IMR-90 (cell line): ENCODE measurements around the gene ZNF136. TPM values are rescaled to one million over a fixed set of nuclear protein-coding genes. Genes with fewer than 3 reads are reported as not detected.

ENCODE experiments used
- ATAC-seq: fragments of 200-7000 bp; cut with Tn5 transposase; 2 replicates; pipeline ENCODE4 v1.9.1; 2020; ENCODE audit warnings: low read depth, mild to moderate bottlenecking, moderate library complexity
- BruUV-seq: library from RNA; stranded (reverse); fragments of 400-500 nt; replicated peaks from 2 replicates; lab custom pipeline; 2021; lab: Mats Ljungman, UMichigan
- CTCF ChIA-PET: fragments of 300-600 bp; formaldehyde crosslinking; extraction: SDS; loops from one replicate; lab custom pipeline; 2021; ENCODE audit warnings: antibody characterized with exemption; lab: Yijun Ruan, JAX
- POLR2A ChIA-PET: fragments of 300-600 bp; sonication (Branson Sonifier 250); formaldehyde crosslinking; loops from one replicate; lab custom pipeline; 2022; ENCODE audit warnings: antibody characterized with exemption; ENCODE audit not compliant: unreplicated experiment; lab: Charles Lee
- DNase-seq: peaks from one replicate; pipeline ENCODE4 v3.0.0; 2013
- H2AFZ ChIP-seq: replicated peaks from 2 replicates; pipeline ENCODE3; 2013; ENCODE audit warnings: low read length, mild to moderate bottlenecking; ENCODE audit not compliant: poor library complexity
- H2AK5ac ChIP-seq: 2 replicates; pipeline ENCODE4 v1.6.1; 2013; ENCODE audit warnings: low read depth, low read length, inconsistent platforms
- H2AK9ac ChIP-seq: replicated peaks from 2 replicates; pipeline ENCODE3; 2013; ENCODE audit warnings: mild to moderate bottlenecking, low read depth, low read length, moderate library complexity; ENCODE audit not compliant: poor library complexity
- H2BK120ac ChIP-seq: 2 replicates; pipeline ENCODE4 v1.6.1; 2013; ENCODE audit warnings: low read depth, low read length, inconsistent platforms
- H2BK15ac ChIP-seq: 3 replicates; pipeline ENCODE4 v1.6.1; 2013; ENCODE audit warnings: low read depth, low read length, inconsistent platforms
- H2BK20ac ChIP-seq: 2 replicates; pipeline ENCODE4 v1.6.1; 2013; ENCODE audit warnings: low read depth, mild to moderate bottlenecking, inconsistent platforms, low read length, moderate library complexity
- H2BK5ac ChIP-seq: 2 replicates; pipeline ENCODE4 v1.6.1; 2013; ENCODE audit warnings: mild to moderate bottlenecking, low read depth, low read length, inconsistent platforms; ENCODE audit not compliant: poor library complexity, severe bottlenecking
- H3K14ac ChIP-seq: replicated peaks from 2 replicates; pipeline ENCODE4 v1.6.1; 2013; ENCODE audit warnings: low read depth, low read length, inconsistent platforms
- H3K18ac ChIP-seq: 2 replicates; pipeline ENCODE4 v1.6.1; 2013; ENCODE audit warnings: low read depth, low read length, control low read depth
- H3K23ac ChIP-seq: 2 replicates; pipeline ENCODE4 v1.6.1; 2013; ENCODE audit warnings: low read depth, low read length, inconsistent platforms
- H3K27ac ChIP-seq: 2 replicates; pipeline ENCODE4 v1.5.1; 2013; ENCODE audit warnings: mild to moderate bottlenecking, control low read depth, low read length; ENCODE audit not compliant: insufficient read depth
- H3K27me3 ChIP-seq: 2 replicates; pipeline ENCODE4 v1.6.1; 2013; ENCODE audit warnings: low read length; ENCODE audit not compliant: control insufficient read depth, insufficient read depth
- H3K36me3 ChIP-seq: 2 replicates; pipeline ENCODE4 v1.6.1; 2013; ENCODE audit warnings: low read length, mixed read lengths; ENCODE audit not compliant: control insufficient read depth, insufficient read depth
- H3K4ac ChIP-seq: 2 replicates; pipeline ENCODE4 v1.6.1; 2013; ENCODE audit warnings: low read depth, low read length, inconsistent platforms
- H3K4me1 ChIP-seq: 2 replicates; pipeline ENCODE4 v1.6.1; 2013; ENCODE audit warnings: low read length, mixed read lengths; ENCODE audit not compliant: control insufficient read depth, insufficient read depth
- H3K4me2 ChIP-seq: 2 replicates; pipeline ENCODE4 v1.6.1; 2013; ENCODE audit warnings: low read depth, mild to moderate bottlenecking, control low read depth, low read length, moderate library complexity
- H3K4me3 ChIP-seq: 2 replicates; pipeline ENCODE4 v1.5.1; 2013; ENCODE audit warnings: low read depth, mild to moderate bottlenecking, control low read depth, low read length, moderate library complexity; ENCODE audit not compliant: insufficient read depth
- H3K56ac ChIP-seq: 2 replicates; pipeline ENCODE4 v1.6.1; 2013; ENCODE audit warnings: low read length, inconsistent platforms; ENCODE audit not compliant: insufficient read depth; ENCODE audit errors: extremely low read depth
- H3K79me1 ChIP-seq, 2 experiments: 2 replicates each; pipeline ENCODE4 v1.6.1; 2013; ENCODE audit warnings: low read length in 2 of 2, inconsistent platforms in 1 of 2, low read depth in 1 of 2
- H3K9ac ChIP-seq: 2 replicates; pipeline ENCODE4 v1.6.1; 2013; ENCODE audit warnings: low read depth, low read length, control low read depth
- H3K9me1 ChIP-seq: 2 replicates; pipeline ENCODE4 v1.6.1; 2013; ENCODE audit warnings: low read length, inconsistent platforms; ENCODE audit not compliant: insufficient read depth
- H3K9me3 ChIP-seq: 2 replicates; pipeline ENCODE4 v1.6.1; 2013; ENCODE audit warnings: low read length; ENCODE audit not compliant: control insufficient read depth, insufficient read depth
- H4K20me1 ChIP-seq: 2 replicates; pipeline ENCODE4 v1.6.1; 2013; ENCODE audit warnings: low read length, inconsistent platforms; ENCODE audit not compliant: insufficient read depth
- H4K5ac ChIP-seq: 2 replicates; pipeline ENCODE4 v1.6.1; 2013; ENCODE audit warnings: mild to moderate bottlenecking, low read depth, low read length, control low read depth
- H4K8ac ChIP-seq, 2 experiments: 2 replicates each; pipeline ENCODE4 v1.6.1; 2013; ENCODE audit warnings: low read depth in 2 of 2, low read length in 2 of 2, control low read depth in 1 of 2, inconsistent platforms in 1 of 2
- H4K91ac ChIP-seq: 2 replicates; pipeline ENCODE4 v1.6.1; 2013; ENCODE audit warnings: low read depth, low read length, inconsistent platforms; ENCODE audit not compliant: insufficient read depth
- CEBPB ChIP-seq: IDR thresholded peaks from 2 replicates; pipeline ENCODE4 v1.6.1; 2012; ENCODE audit warnings: low read depth, low read length, improper control_type of control experiment
- FOS ChIP-seq: fragments of 150-350 bp; IDR thresholded peaks from 2 replicates; pipeline ENCODE4 v1.6.1; 2016; ENCODE audit warnings: low read depth, low read length
- MAFK ChIP-seq: IDR thresholded peaks from 2 replicates; pipeline ENCODE4 v1.6.1; 2012; ENCODE audit warnings: low read depth, low read length, improper control_type of control experiment
- MAZ ChIP-seq: IDR thresholded peaks from 2 replicates; pipeline ENCODE4 v1.6.1; 2012; ENCODE audit warnings: low read depth, mild to moderate bottlenecking, low read length, improper control_type of control experiment, moderate library complexity, borderline replicate concordance
- MXI1 ChIP-seq: IDR thresholded peaks from 2 replicates; pipeline ENCODE4 v1.6.1; 2012; ENCODE audit warnings: low read depth, mild to moderate bottlenecking, low read length, moderate library complexity, borderline replicate concordance
- NFE2L2 ChIP-seq: fragments of 150-350 bp; IDR thresholded peaks from 2 replicates; pipeline ENCODE4 v1.6.1; 2016; ENCODE audit warnings: low read depth, mild to moderate bottlenecking, low read length
- POLR2A ChIP-seq: IDR thresholded peaks from 2 replicates; pipeline ENCODE4 v1.6.1; 2012; ENCODE audit warnings: mild to moderate bottlenecking, low read depth, low read length
- RAD21 ChIP-seq: IDR thresholded peaks from 2 replicates; pipeline ENCODE4 v1.6.1; 2012; ENCODE audit warnings: low read length, improper control_type of control experiment
- RCOR1 ChIP-seq: IDR thresholded peaks from 2 replicates; pipeline ENCODE4 v1.6.1; 2012; ENCODE audit warnings: mild to moderate bottlenecking, low read length, improper control_type of control experiment; ENCODE audit not compliant: insufficient replicate concordance
- RFX5 ChIP-seq: IDR thresholded peaks from 2 replicates; pipeline ENCODE4 v1.8.0; 2012; ENCODE audit warnings: low read depth, mild to moderate bottlenecking, low read length, moderate library complexity
- WGBS, 2 experiments: methylation state at CpG; one replicate each; pipeline versions ENCODE4 v1.1.5 to v1.1.7; 2013; ENCODE audit warnings: missing lambda C conversion rate in 2 of 2; ENCODE audit not compliant: insufficient read length in 1 of 2; ENCODE audit errors: extremely low coverage in 2 of 2; 5-methylcytosine and 5-hydroxymethylcytosine counted together
- dilution Hi-C: fragments of 300-500 bp; cut with HindIII; formaldehyde crosslinking; loops from one replicate; pipeline ENCODE4 v1.14.3; 2018; ENCODE audit warnings: low sequenced_read_pairs; ENCODE audit not compliant: unreplicated experiment
- in situ Hi-C: fragments of 300-500 bp; cut with MboI; formaldehyde crosslinking; loops from 3 replicates; pipeline ENCODE4 v1.14.3; 2019; ENCODE audit warnings: low sequenced_read_pairs, inconsistent platforms, mixed read lengths
- intact Hi-C: fragments of 100-400 bp; cut with micrococcal nuclease; formaldehyde crosslinking; loops from 2 replicates; pipeline ENCODE4 v1.10.0; 2022
- polyA plus RNA-seq, 3 experiments: library from polyadenylated mRNA; depleted of rRNA; stranded (reverse); fragments of >200 nt; gene quantifications; 2 replicates each; pipeline ENCODE4 v1.2.3, GENCODE V29; 2012; ENCODE audit warnings: low replicate concordance in 1 of 3
- total RNA-seq: library from RNA; depleted of rRNA; stranded (reverse); fragments of >200 nt; gene quantifications from 2 replicates; pipeline ENCODE4 v1.2.3, GENCODE V29; 2012
- TF ChIP-seq, protein P1 (sequence below): conservative IDR thresholded peaks from 2 replicates; pipeline ENCODE4 v1.5.1; 2012; ENCODE audit warnings: mild to moderate bottlenecking, low read depth, low read length, improper control_type of control experiment
- TF ChIP-seq, protein P2 (sequence below): fragments of 150-350 bp; IDR thresholded peaks from 2 replicates; pipeline ENCODE4 v1.6.1; 2017; ENCODE audit warnings: mild to moderate bottlenecking, antibody characterized with exemption, low read length, low read depth
- TF ChIP-seq, protein P3 (sequence below): fragments of 150-350 bp; IDR thresholded peaks from 2 replicates; pipeline ENCODE4 v1.6.1; 2016; ENCODE audit warnings: low read depth, mild to moderate bottlenecking, low read length, moderate library complexity, borderline replicate concordance

ZNF136 gene
- total and polyA plus RNA-seq, 2 of the 4 experiments (the other 2 are of a cell fraction), result 1.9 to 6.8 TPM

DNA sequence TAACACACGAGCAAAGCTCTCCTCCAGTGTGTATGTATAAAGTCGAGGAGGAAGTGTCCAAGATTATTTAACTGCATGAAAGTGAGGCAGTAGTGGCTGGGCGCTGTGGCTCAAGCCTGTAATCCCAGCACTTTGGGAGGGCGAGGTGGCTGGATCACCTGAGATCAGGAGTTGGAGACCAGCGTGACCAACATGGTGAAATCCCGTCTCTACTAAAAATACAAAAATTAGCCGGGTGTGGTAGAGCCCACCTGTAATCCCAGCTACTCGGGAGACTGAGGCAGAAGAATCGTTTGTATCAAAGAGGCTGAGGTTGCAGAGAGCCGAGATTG lies 21.5 kb upstream of the ZNF136 start:
- peaks cover 16 to 21% of the 10 kb centered on the region in 2 experiments for H3K79me1 ChIP-seq
- no peak overlapping the region for H2BK5ac ChIP-seq
- WGBS, 2 experiments, result 20% methylated on average over 1 of the region's 10 CpGs; no CpG with 5 or more reads in 1 of the 2 experiments
- H3K9me3 ChIP-seq, result peaks cover 22% of the 10 kb centered on the region
- peaks cover 3% of the 10 kb centered on the region; the same call in 1 of the 2 replicates for H3K4me1 ChIP-seq
- H3K4me3 ChIP-seq, result no peak overlapping the region
- H3K4me2 ChIP-seq, result no peak overlapping the region
- dilution Hi-C loops (no loop called here), intact Hi-C loops (loop anchor here (1.0 to 5.0 kb wide), 5 partner anchors 49 to 439 kb away; no protein-coding TSS in a partner anchor), in situ Hi-C loops (loop anchor here (5.0 kb wide), 2 partner anchors 84 to 259 kb away; no protein-coding TSS in a partner anchor)
- H3K9me1 ChIP-seq, result no peaks in the 10 kb centered on the region
- H4K5ac ChIP-seq, result no peak overlapping the region
- H3K27me3 ChIP-seq, result no peaks in the 10 kb centered on the region
- no TSS peak for BruUV-seq
- H2AK9ac ChIP-seq, result peak overlapping the region; percentile 85
- H2BK15ac ChIP-seq, result no peak overlapping the region
- DNase-seq (no peak), ATAC-seq (no peak)
- H3K4ac ChIP-seq, result no peak overlapping the region
- no peak overlapping the region for H3K23ac ChIP-seq
- POLR2A ChIA-PET, result no interaction called here
- no peak overlapping the region for H3K14ac ChIP-seq
- TF ChIP-seq POLR2A (no peak), MXI1 (no peak), FOS (no peak), RAD21 (no peak), RFX5 (no peak), NFE2L2 (no peak), MAFK (no peak), RCOR1 (no peak), MAZ (no peak), CEBPB (no peak)
- TF ChIP-seq, protein P1, sequence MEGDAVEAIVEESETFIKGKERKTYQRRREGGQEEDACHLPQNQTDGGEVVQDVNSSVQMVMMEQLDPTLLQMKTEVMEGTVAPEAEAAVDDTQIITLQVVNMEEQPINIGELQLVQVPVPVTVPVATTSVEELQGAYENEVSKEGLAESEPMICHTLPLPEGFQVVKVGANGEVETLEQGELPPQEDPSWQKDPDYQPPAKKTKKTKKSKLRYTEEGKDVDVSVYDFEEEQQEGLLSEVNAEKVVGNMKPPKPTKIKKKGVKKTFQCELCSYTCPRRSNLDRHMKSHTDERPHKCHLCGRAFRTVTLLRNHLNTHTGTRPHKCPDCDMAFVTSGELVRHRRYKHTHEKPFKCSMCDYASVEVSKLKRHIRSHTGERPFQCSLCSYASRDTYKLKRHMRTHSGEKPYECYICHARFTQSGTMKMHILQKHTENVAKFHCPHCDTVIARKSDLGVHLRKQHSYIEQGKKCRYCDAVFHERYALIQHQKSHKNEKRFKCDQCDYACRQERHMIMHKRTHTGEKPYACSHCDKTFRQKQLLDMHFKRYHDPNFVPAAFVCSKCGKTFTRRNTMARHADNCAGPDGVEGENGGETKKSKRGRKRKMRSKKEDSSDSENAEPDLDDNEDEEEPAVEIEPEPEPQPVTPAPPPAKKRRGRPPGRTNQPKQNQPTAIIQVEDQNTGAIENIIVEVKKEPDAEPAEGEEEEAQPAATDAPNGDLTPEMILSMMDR, result no peak
- TF ChIP-seq, protein P2, sequence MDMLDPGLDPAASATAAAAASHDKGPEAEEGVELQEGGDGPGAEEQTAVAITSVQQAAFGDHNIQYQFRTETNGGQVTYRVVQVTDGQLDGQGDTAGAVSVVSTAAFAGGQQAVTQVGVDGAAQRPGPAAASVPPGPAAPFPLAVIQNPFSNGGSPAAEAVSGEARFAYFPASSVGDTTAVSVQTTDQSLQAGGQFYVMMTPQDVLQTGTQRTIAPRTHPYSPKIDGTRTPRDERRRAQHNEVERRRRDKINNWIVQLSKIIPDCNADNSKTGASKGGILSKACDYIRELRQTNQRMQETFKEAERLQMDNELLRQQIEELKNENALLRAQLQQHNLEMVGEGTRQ, result no peak
- TF ChIP-seq, protein P3, sequence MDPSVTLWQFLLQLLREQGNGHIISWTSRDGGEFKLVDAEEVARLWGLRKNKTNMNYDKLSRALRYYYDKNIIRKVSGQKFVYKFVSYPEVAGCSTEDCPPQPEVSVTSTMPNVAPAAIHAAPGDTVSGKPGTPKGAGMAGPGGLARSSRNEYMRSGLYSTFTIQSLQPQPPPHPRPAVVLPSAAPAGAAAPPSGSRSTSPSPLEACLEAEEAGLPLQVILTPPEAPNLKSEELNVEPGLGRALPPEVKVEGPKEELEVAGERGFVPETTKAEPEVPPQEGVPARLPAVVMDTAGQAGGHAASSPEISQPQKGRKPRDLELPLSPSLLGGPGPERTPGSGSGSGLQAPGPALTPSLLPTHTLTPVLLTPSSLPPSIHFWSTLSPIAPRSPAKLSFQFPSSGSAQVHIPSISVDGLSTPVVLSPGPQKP, result no peak
- H3K18ac ChIP-seq, result no peak overlapping the region
- H3K27ac ChIP-seq, result no peak overlapping the region
- H4K91ac ChIP-seq, result no peak overlapping the region
- H4K8ac ChIP-seq, result no peak overlapping the region
- CTCF ChIA-PET, result interaction anchor here (1.0 to 2.4 kb wide), 3 partner anchors 51 to 259 kb away, joined by 3 to 22 read pairs (median 6); no protein-coding TSS in a partner anchor
- no peak overlapping the region for H2BK120ac ChIP-seq
- no peak overlapping the region for H2BK20ac ChIP-seq
- no peak overlapping the region for H3K56ac ChIP-seq
- no peak overlapping the region for H3K9ac ChIP-seq
- H4K20me1 ChIP-seq, result 0 out of 2 replicates have a peak, but pooled peaks cover 2% of the 10 kb centered on the region
- H3K36me3 ChIP-seq, result peaks cover 31% of the 10 kb centered on the region
- H2AK5ac ChIP-seq, result no peak overlapping the region
- peak overlapping the region; percentile 83 for H2AFZ ChIP-seq
